ENCODE results near the gene GTF2H4.
"Not testable (repeated sequence)": the region's sequence is repeated elsewhere in the genome, so short reads cannot be mapped to it uniquely, and the experiment has no call there.

The GTF2H4 gene

DNA sequence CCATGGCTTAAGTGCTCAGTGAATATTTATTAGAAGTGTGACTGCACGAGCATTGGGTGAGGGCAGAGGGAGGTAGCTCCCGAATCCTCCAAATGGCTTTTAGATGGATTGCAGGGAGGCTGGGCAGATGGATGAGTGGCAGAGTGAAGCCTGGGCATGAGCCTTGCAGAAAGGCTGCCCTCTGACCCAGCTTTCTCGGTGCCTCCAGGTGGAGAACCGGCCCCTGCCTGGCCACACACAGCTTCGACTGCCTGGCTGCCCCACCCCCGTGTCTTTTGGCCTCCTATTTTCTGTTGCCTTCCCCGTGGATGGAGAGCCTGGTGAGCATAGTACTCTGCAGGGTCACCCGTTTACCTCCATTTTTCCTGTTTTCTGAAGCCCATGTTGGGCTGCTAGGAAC, 9.5 kb downstream of the GTF2H4 start:
- Histone ChIP-seq H3K9ac (ENCODE audit: low read depth in 1 of 2, low read length in 2 of 2) (no peak overlapping the region), H3K9me3 (ENCODE audit: control insufficient read depth in 1 of 2, low read length in 2 of 2) (no peaks in the 10 kb centered on the region), H3K4me1 (ENCODE audit: control insufficient read depth in 1 of 2, insufficient read depth in 2 of 2, low read length in 2 of 2) (peaks cover 22 to 31% of the 10 kb centered on the region in 2 donors), H3K36me3 (ENCODE audit: control insufficient read depth in 1 of 2, insufficient read depth in 2 of 2, low read length in 2 of 2) (peaks cover 33 to 54% of the 10 kb centered on the region in 2 donors), H3K27me3 (ENCODE audit: control insufficient read depth in 1 of 2, insufficient read depth in 2 of 2, low read length in 2 of 2) (no peaks in the 10 kb centered on the region), H3K4me3 (ENCODE audit: low read depth in 1 of 2, low read length in 2 of 2) (no peak overlapping the region), H3K27ac (ENCODE audit: low read depth, low read length) (no peak overlapping the region)

DNA sequence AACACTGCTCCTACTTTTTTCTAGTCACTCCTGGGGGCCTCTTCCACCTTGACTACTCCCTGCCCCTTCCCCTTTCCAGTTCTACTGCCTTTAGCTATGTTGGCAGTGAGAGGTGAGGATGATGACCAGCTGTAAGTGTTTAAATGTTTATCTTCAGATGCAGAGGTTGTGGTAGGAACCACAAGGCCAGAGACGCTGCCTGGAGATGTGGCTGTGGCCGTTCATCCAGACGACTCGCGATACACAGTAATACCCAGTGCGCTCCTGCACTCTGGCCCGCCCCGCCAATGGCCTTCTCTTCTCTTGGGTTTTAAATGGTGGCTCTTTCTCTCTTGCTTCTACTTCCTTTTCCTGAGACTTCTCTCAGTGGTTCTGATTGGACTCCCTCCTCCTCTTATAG, 10.7 kb downstream of the GTF2H4 start:
- Histone ChIP-seq H3K9me3 (ENCODE audit: control insufficient read depth in 1 of 2, low read length in 2 of 2) (no peaks in the 10 kb centered on the region), H3K36me3 (ENCODE audit: control insufficient read depth in 1 of 2, insufficient read depth in 2 of 2, low read length in 2 of 2) (peaks cover 43 to 63% of the 10 kb centered on the region in 2 donors), H3K4me1 (ENCODE audit: control insufficient read depth in 1 of 2, insufficient read depth in 2 of 2, low read length in 2 of 2) (peaks cover 15 to 25% of the 10 kb centered on the region in 2 donors), H3K27ac (ENCODE audit: low read depth, low read length) (no peak overlapping the region), H3K27me3 (ENCODE audit: control insufficient read depth in 1 of 2, insufficient read depth in 2 of 2, low read length in 2 of 2) (no peaks in the 10 kb centered on the region), H3K4me3 (ENCODE audit: low read depth in 1 of 2, low read length in 2 of 2) (no peak overlapping the region), H3K9ac (ENCODE audit: low read depth in 1 of 2, low read length in 2 of 2) (no peak overlapping the region)

DNA sequence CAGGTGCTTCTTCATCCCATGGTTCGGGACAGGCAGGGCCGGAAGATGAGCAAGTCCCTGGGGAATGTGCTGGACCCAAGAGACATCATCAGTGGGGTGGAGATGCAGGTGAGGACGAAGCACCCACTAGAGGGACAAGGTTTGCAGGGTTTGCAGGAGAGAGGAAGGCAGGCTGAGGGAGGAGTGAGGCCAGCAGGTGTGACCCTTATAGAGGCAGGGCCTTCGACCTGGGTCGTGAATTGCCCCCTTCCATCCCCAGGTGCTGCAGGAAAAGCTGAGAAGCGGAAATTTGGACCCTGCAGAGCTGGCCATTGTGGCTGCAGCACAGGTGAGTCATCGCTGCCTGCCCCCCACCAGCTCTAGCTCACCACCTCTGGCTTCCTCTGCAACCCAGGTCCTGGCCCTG, 14.4 kb downstream of the GTF2H4 start:
- no peak overlapping the region for H3K4me3 ChIP-seq (ENCODE audit: low read depth in 1 of 2, low read length in 2 of 2)
- H3K9ac ChIP-seq (ENCODE audit: low read depth in 1 of 2, low read length in 2 of 2), result no peak overlapping the region
- no peaks in the 10 kb centered on the region for H3K4me1 ChIP-seq (ENCODE audit: control insufficient read depth in 1 of 2, insufficient read depth in 2 of 2, low read length in 2 of 2)
- no peak overlapping the region for H3K27ac ChIP-seq (ENCODE audit: low read depth, low read length)
- H3K9me3 ChIP-seq (ENCODE audit: control insufficient read depth in 1 of 2, low read length in 2 of 2), result no peaks in the 10 kb centered on the region
- no peaks in the 10 kb centered on the region for H3K27me3 ChIP-seq (ENCODE audit: control insufficient read depth in 1 of 2, insufficient read depth in 2 of 2, low read length in 2 of 2)
- peaks cover 46 to 82% of the 10 kb centered on the region in 2 donors for H3K36me3 ChIP-seq (ENCODE audit: control insufficient read depth in 1 of 2, insufficient read depth in 2 of 2, low read length in 2 of 2)

DNA sequence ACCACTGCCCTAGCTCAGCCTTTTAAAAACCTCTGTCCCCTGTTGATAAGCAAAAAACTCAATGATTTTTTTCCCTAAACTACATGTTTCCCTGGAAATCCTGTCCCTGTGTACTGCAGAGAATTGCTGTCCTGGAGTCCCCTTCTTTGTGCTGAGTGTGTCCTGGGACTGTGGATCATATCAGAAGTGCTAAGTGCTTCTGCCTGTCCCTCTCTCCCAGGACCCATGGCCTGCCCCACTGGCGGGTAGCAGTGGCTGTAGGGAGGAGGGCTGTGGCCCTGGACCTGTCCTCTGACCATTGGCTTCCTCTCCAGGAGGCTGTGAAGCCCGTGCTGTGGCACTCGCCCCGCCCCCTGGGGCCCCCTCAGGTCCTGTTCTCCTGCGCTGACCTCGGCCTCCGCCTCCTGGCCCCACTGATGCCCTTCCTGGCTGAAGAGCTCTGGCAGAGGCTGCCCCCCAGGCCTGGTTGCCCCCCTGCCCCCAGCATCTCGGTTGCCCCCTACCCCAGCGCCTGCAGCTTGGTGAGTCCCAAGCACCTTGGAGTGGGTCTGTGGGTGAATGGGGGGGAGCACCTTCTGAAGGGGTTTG, 16.1 kb downstream of the GTF2H4 start:
- not testable (repeated sequence) for H3K4me3 ChIP-seq (ENCODE audit: low read depth in 1 of 2, low read length in 2 of 2); H3K9me3 ChIP-seq (ENCODE audit: control insufficient read depth in 1 of 2, low read length in 2 of 2); H3K27ac ChIP-seq (ENCODE audit: low read depth, low read length); H3K27me3 ChIP-seq (ENCODE audit: control insufficient read depth in 1 of 2, insufficient read depth in 2 of 2, low read length in 2 of 2); H3K9ac ChIP-seq (ENCODE audit: low read depth in 1 of 2, low read length in 2 of 2); H3K4me1 ChIP-seq (ENCODE audit: control insufficient read depth in 1 of 2, insufficient read depth in 2 of 2, low read length in 2 of 2)
- H3K36me3 ChIP-seq (ENCODE audit: control insufficient read depth in 1 of 2, insufficient read depth in 2 of 2, low read length in 2 of 2), result peaks cover 41 to 70% of the 10 kb centered on the region in 2 donors

DNA sequence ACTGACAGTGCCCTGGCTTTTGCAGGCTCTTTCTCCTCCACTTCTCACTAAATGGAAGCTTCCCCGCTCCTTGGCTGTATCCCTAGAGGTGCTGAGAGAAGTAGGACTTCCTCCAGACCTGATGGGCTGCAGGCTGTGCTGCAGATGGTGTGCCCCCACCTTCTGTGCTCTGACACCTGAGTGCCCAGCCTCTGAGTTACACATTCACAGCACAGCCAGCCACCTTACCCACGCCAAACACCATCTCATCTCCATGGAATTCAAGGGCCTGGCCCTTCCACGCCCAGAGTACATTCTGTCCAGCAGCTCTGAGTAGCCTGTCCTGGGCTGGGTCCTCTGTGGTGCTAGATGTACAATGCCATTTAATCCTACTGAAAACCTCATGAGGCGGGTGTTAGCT, 18.6 kb downstream of the GTF2H4 start:
- H3K9ac ChIP-seq (ENCODE audit: low read depth in 1 of 2, low read length in 2 of 2), result no peak overlapping the region
- H3K9me3 ChIP-seq (ENCODE audit: control insufficient read depth in 1 of 2, low read length in 2 of 2), result peaks cover 4 to 6% of the 10 kb centered on the region in 2 donors
- peaks cover 19 to 46% of the 10 kb centered on the region in 2 donors for H3K36me3 ChIP-seq (ENCODE audit: control insufficient read depth in 1 of 2, insufficient read depth in 2 of 2, low read length in 2 of 2)
- H3K4me3 ChIP-seq (ENCODE audit: low read depth in 1 of 2, low read length in 2 of 2), result no peak overlapping the region
- H3K4me1 ChIP-seq (ENCODE audit: control insufficient read depth in 1 of 2, insufficient read depth in 2 of 2, low read length in 2 of 2), result no peaks in the 10 kb centered on the region
- H3K27me3 ChIP-seq (ENCODE audit: control insufficient read depth in 1 of 2, insufficient read depth in 2 of 2, low read length in 2 of 2), result no peaks in the 10 kb centered on the region
- no peak overlapping the region for H3K27ac ChIP-seq (ENCODE audit: low read depth, low read length)

DNA sequence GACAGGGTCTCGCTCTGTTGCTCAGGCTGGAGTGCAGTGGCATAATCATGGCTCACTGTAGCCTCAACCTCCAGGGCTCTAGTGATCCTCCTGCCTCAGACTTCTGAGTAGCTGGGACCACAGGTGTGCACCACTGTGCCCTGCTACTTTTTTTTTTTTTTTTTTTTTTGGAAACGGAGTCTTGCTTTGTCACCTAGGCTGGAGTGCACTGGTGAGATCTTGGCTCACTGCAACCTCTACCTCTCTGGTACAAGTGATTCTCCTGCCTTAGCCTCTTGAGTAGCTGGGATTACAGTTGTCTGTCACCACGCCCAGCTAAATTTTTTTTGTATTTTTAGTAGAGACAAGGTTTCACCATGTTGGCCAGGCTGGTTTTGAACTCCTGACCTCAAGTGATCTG, 19.1 kb downstream of the GTF2H4 start:
- H3K27me3 ChIP-seq (ENCODE audit: control insufficient read depth in 1 of 2, insufficient read depth in 2 of 2, low read length in 2 of 2); H3K27ac ChIP-seq (ENCODE audit: low read depth, low read length); H3K4me1 ChIP-seq (ENCODE audit: control insufficient read depth in 1 of 2, insufficient read depth in 2 of 2, low read length in 2 of 2); H3K9me3 ChIP-seq (ENCODE audit: control insufficient read depth in 1 of 2, low read length in 2 of 2); H3K9ac ChIP-seq (ENCODE audit: low read depth in 1 of 2, low read length in 2 of 2); H3K4me3 ChIP-seq (ENCODE audit: low read depth in 1 of 2, low read length in 2 of 2): not testable (repeated sequence)
- peaks cover 15 to 42% of the 10 kb centered on the region in 2 donors for H3K36me3 ChIP-seq (ENCODE audit: control insufficient read depth in 1 of 2, insufficient read depth in 2 of 2, low read length in 2 of 2)

DNA sequence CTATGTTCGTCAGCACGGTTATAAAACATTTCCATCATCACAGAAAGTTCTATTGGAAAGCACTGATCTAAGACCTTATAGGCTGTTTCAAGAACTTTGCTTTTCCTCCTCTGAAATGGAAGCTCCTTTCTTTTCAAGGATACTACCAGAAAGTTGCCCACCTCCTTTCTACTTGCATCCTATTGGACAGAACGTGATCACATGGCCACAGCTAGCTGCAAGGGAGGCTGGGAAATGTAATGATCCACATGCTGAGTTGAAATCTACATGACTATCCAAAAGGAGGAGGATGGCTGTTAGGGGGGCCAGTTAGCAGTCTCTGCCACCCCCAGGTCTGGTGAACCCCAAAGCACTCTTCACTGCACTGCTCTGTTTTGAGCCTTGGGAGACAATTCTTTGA, 20.7 kb downstream of the GTF2H4 start:
- H3K9me3 ChIP-seq (ENCODE audit: control insufficient read depth in 1 of 2, low read length in 2 of 2), result peaks cover 4 to 6% of the 10 kb centered on the region in 2 donors
- H3K27me3 ChIP-seq (ENCODE audit: control insufficient read depth in 1 of 2, insufficient read depth in 2 of 2, low read length in 2 of 2), result no peaks in the 10 kb centered on the region
- no peak overlapping the region for H3K4me3 ChIP-seq (ENCODE audit: low read depth in 1 of 2, low read length in 2 of 2)
- no peak overlapping the region for H3K9ac ChIP-seq (ENCODE audit: low read depth in 1 of 2, low read length in 2 of 2)
- no peak overlapping the region for H3K27ac ChIP-seq (ENCODE audit: low read depth, low read length)
- H3K4me1 ChIP-seq (ENCODE audit: control insufficient read depth in 1 of 2, insufficient read depth in 2 of 2, low read length in 2 of 2), result peaks cover 7% of the 10 kb centered on the region in 2 donors
- peaks cover 3 to 29% of the 10 kb centered on the region in 2 donors for H3K36me3 ChIP-seq (ENCODE audit: control insufficient read depth in 1 of 2, insufficient read depth in 2 of 2, low read length in 2 of 2)

DNA sequence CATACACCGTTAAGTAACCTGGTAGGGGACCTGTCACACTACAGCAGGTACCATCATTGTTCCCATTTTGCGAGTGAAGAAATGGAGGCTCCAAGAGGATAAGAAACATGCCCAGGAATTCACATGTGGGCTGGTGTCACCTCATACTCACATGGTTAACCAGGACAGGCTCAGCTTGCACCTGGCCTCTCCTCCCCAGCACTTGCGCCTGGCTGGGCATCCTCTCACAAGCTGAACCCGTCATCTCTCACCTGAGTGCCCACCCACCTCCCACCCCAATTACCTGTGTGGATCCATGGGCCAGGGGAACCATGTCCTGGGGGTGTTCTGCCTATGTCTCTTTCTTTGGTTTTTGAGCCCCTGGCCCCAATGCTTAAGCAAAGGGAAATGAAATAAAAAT, 22.5 kb downstream of the GTF2H4 start:
- no peak overlapping the region for H3K27ac ChIP-seq (ENCODE audit: low read depth, low read length)
- peaks cover 3 to 14% of the 10 kb centered on the region in 2 donors for H3K36me3 ChIP-seq (ENCODE audit: control insufficient read depth in 1 of 2, insufficient read depth in 2 of 2, low read length in 2 of 2)
- H3K4me1 ChIP-seq (ENCODE audit: control insufficient read depth in 1 of 2, insufficient read depth in 2 of 2, low read length in 2 of 2), result peaks cover 7% of the 10 kb centered on the region in 2 donors
- no peak overlapping the region for H3K4me3 ChIP-seq (ENCODE audit: low read depth in 1 of 2, low read length in 2 of 2)
- H3K9ac ChIP-seq (ENCODE audit: low read depth in 1 of 2, low read length in 2 of 2), result no peak overlapping the region
- no peaks in the 10 kb centered on the region for H3K27me3 ChIP-seq (ENCODE audit: control insufficient read depth in 1 of 2, insufficient read depth in 2 of 2, low read length in 2 of 2)
- peaks cover 4 to 6% of the 10 kb centered on the region in 2 donors for H3K9me3 ChIP-seq (ENCODE audit: control insufficient read depth in 1 of 2, low read length in 2 of 2)

DNA sequence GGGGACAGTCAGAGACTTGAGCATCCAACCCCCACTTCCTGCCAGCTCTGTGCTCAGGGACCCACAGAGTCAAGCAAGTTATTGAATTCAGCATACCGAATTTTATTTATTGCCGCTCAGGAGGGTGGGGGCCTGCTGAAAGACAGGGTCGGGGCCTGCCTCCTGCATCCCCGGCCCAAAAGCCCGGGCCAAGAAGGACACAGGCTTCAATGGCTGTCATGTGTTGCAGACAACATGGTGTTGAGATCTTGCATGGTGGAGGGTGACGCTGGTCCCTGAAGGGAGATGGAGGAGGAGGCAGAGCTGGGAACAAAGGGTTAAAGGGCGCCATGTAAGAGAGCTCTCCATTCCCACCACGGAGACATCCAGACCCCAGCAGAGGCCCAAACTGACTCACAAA, 23.3 kb downstream of the GTF2H4 start:
- H3K4me3 ChIP-seq (ENCODE audit: low read depth in 1 of 2, low read length in 2 of 2), result no peak overlapping the region

DNA sequence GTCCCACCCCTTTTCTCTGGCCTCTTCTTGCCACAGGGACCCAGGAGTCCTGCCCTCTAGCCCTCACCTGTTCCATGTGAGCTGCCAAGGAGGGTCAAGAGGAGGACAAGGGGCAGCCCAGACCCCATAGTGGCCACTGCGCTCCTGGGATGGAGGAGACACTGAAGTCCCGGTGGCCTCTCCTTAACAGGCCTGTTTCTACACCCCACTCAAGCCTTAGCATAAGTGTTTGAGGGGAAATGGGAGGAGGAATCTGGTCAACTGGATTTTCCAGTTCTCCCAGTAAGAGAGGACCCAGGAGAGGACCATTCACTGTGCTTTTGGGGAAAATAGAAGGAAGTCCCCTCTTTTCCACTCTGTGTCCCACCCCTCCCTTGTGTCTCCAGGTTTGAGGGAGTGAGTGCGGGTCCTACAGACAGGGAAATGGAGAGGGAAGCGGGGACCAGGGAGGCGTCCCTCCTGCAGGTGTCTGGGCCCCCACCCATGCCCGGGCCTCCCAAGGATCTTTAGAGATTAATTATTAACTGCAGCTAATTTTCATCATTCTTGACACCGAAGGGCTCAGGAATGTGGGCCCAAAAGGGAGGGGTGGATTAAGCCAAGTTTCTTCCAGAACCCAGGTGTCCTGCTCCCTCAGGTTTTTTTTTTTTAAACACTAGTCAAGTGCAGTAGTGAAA, 24.1 kb downstream of the GTF2H4 start, which contains the start of gene SFTA2:
SFTA2 (minus strand) TSS at position 202 of the 677 bp plus-strand sequence; CDS start at position 128, 74 bp downstream.
- Histone ChIP-seq H3K27me3 (ENCODE audit: control insufficient read depth in 1 of 2, insufficient read depth in 2 of 2, low read length in 2 of 2) (no peaks in the 10 kb centered on the region), H3K9ac (ENCODE audit: low read depth in 1 of 2, low read length in 2 of 2) (no peak within 1 kb of the TSS), H3K4me1 (ENCODE audit: control insufficient read depth in 1 of 2, insufficient read depth in 2 of 2, low read length in 2 of 2) (peaks cover 7% of the 10 kb centered on the region in 2 donors), H3K4me3 (ENCODE audit: low read depth in 1 of 2, low read length in 2 of 2) (no peak within 1 kb of the TSS), H3K36me3 (ENCODE audit: control insufficient read depth in 1 of 2, insufficient read depth in 2 of 2, low read length in 2 of 2) (no peaks in the 10 kb centered on the region), H3K9me3 (ENCODE audit: control insufficient read depth in 1 of 2, low read length in 2 of 2) (peaks cover 4 to 6% of the 10 kb centered on the region in 2 donors), H3K27ac (ENCODE audit: low read depth, low read length) (no peak within 1 kb of the TSS)

More for the DNA sequence above, 23.3 kb downstream of the GTF2H4 start:
- Histone ChIP-seq H3K9me3 (ENCODE audit: control insufficient read depth in 1 of 2, low read length in 2 of 2) (peaks cover 4 to 6% of the 10 kb centered on the region in 2 donors), H3K4me1 (ENCODE audit: control insufficient read depth in 1 of 2, insufficient read depth in 2 of 2, low read length in 2 of 2) (peaks cover 7% of the 10 kb centered on the region in 2 donors), H3K36me3 (ENCODE audit: control insufficient read depth in 1 of 2, insufficient read depth in 2 of 2, low read length in 2 of 2) (peaks cover 3 to 6% of the 10 kb centered on the region in 2 donors), H3K9ac (ENCODE audit: low read depth in 1 of 2, low read length in 2 of 2) (no peak overlapping the region), H3K27ac (ENCODE audit: low read depth, low read length) (no peak overlapping the region), H3K27me3 (ENCODE audit: control insufficient read depth in 1 of 2, insufficient read depth in 2 of 2, low read length in 2 of 2) (no peaks in the 10 kb centered on the region)

Data from duodenal mucosa (tissue), 2 donors.